Right atrium auricular region (tissue), 2 donors: ENCODE data around the gene PPP1R14D. TPM values are rescaled to one million over a fixed set of nuclear protein-coding genes. Genes with fewer than 3 reads are reported as not detected.
A peak's percentile ranks its signal among the peaks of the same experiment; 100 is the strongest.

Experiments
- DNase-seq: peaks from one replicate; pipeline ENCODE4 v3.0.0-alpha.2; 2019; ENCODE audit warnings: low spot score
- H3K27ac ChIP-seq, 2 donors: fragments of 200-600 bp; sonication (generic); 1 replicate in 1 of 2; 2 replicates in 1 of 2; pipeline ENCODE4 v1.5.1; 2016 to 2019
- H3K27me3 ChIP-seq, 2 donors: fragments of 200-600 bp; sonication (generic); one replicate each; pipeline versions ENCODE4 v1.5.1 to v1.6.0; 2017 to 2019
- H3K36me3 ChIP-seq: fragments of 200-600 bp; sonication (generic); one replicate; pipeline ENCODE4 v1.5.1; 2016
- H3K4me1 ChIP-seq, 2 donors: fragments of 200-600 bp; sonication (generic); one replicate each; pipeline versions ENCODE4 v1.5.1 to v1.6.0; 2017 to 2019
- H3K4me3 ChIP-seq, 2 donors: fragments of 200-600 bp; sonication (generic); 1 replicate in 1 of 2; 2 replicates in 1 of 2; pipeline ENCODE4 v1.5.1; 2017 to 2019; ENCODE audit warnings: mild to moderate bottlenecking in 1 of 2, moderate library complexity in 1 of 2
- H3K9me3 ChIP-seq, 2 donors: fragments of 200-600 bp; sonication (generic); one replicate each; pipeline ENCODE4 v1.5.1; 2019
- total RNA-seq, 2 donors: library from RNA; depleted of rRNA; stranded (reverse); fragments of >200 nt; gene quantifications; one replicate each; pipeline ENCODE4 v1.1.0, GENCODE V29; 2016
- TF ChIP-seq, protein P1 (sequence below), 2 donors: fragments of 200-600 bp; sonication (generic); IDR thresholded peaks; one replicate each; pipeline ENCODE4 v1.5.1; 2019; ENCODE audit warnings: antibody characterized with exemption in 2 of 2

PPP1R14D gene
- total RNA-seq, 2 donors from 2014 or later, result not detected

GRCh38 chr15:40843885-40844695, 15.6 kb upstream of the PPP1R14D start, which contains the start of gene SPINT1:
SPINT1 (plus strand) TSS chr15:40844048; CDS start chr15:40844555, 507 bp downstream.
- TF ChIP-seq, protein P1, sequence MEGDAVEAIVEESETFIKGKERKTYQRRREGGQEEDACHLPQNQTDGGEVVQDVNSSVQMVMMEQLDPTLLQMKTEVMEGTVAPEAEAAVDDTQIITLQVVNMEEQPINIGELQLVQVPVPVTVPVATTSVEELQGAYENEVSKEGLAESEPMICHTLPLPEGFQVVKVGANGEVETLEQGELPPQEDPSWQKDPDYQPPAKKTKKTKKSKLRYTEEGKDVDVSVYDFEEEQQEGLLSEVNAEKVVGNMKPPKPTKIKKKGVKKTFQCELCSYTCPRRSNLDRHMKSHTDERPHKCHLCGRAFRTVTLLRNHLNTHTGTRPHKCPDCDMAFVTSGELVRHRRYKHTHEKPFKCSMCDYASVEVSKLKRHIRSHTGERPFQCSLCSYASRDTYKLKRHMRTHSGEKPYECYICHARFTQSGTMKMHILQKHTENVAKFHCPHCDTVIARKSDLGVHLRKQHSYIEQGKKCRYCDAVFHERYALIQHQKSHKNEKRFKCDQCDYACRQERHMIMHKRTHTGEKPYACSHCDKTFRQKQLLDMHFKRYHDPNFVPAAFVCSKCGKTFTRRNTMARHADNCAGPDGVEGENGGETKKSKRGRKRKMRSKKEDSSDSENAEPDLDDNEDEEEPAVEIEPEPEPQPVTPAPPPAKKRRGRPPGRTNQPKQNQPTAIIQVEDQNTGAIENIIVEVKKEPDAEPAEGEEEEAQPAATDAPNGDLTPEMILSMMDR (IDR thresholded peaks at IDR 0.05), result no peak
- Histone ChIP-seq H3K36me3 (no peaks in the 10 kb centered on the region), H3K9me3 (no peaks in the 10 kb centered on the region), H3K27me3 (peaks cover 0 to 6% of the 10 kb centered on the region in 2 donors), H3K27ac (no peak within 1 kb of the TSS), H3K4me1 (peaks cover 0 to 19% of the 10 kb centered on the region in 2 donors), H3K4me3 (peak within 1 kb of the TSS; percentile 27 to 48)
- no peak for DNase-seq

GRCh38 chr15:40843261-40843884, 14.9 kb upstream of the PPP1R14D start:
- Histone ChIP-seq H3K4me1 (peaks cover 0 to 19% of the 10 kb centered on the region in 2 donors), H3K27me3 (peaks cover 0 to 6% of the 10 kb centered on the region in 2 donors), H3K9me3 (no peaks in the 10 kb centered on the region), H3K36me3 (no peaks in the 10 kb centered on the region), H3K27ac (no peak overlapping the region), H3K4me3 (peak overlapping the region; percentile 27 to 48)
- TF ChIP-seq, protein P1 (IDR thresholded peaks at IDR 0.05), result no peak
- no peak for DNase-seq

- Histone ChIP-seq H3K27ac (no peak overlapping the region), H3K27me3 (peaks cover 0 to 6% of the 10 kb centered on the region in 2 donors), H3K9me3 (no peaks in the 10 kb centered on the region), H3K4me1 (peaks cover 0 to 19% of the 10 kb centered on the region in 2 donors), H3K36me3 (no peaks in the 10 kb centered on the region), H3K4me3 (no peak overlapping the region)
- TF ChIP-seq, protein P1 (IDR thresholded peaks at IDR 0.05), result no peak
- DNase-seq, result no peak
Observed at GRCh38 chr15:40841741-40842140, 13.2 kb upstream of the PPP1R14D start.

- DNase-seq, result no peak
- TF ChIP-seq, protein P1 (IDR thresholded peaks at IDR 0.05), result no peak
Observed at GRCh38 chr15:40838756-40839155, 10.2 kb upstream of the PPP1R14D start.

DNA sequence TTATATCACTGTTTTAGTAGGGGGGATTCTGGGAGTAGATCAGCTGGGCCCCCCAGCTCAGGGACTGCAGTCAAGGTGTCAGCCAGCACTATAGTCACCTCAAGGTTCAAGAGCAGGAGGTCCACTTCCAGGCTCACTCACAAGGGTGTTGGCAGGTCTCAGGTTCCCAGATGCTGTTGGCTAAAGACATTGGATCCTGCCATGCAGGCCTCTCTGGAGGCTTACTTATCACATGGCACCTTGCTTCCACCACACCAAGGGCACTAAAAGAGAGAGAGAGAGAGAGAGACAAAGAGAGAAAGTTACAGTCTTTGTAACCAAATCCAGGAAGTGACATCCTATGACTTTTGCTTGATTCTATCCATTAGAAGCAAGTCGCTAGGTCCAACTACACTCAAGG, 7.5 kb upstream of the PPP1R14D start:
- H3K4me3 ChIP-seq, result no peak overlapping the region
- H3K9me3 ChIP-seq, result no peaks in the 10 kb centered on the region
- H3K27me3 ChIP-seq, result no peaks in the 10 kb centered on the region
- H3K36me3 ChIP-seq, result no peaks in the 10 kb centered on the region
- H3K27ac ChIP-seq, result no peak overlapping the region
- no peak for DNase-seq
- no peaks in the 10 kb centered on the region for H3K4me1 ChIP-seq
- TF ChIP-seq, protein P1 (IDR thresholded peaks at IDR 0.05), result no peak

More at GRCh38 chr15:40838756-40839155, 10.2 kb upstream of the PPP1R14D start:
- Histone ChIP-seq H3K9me3 (no peaks in the 10 kb centered on the region), H3K4me1 (peaks cover 0 to 7% of the 10 kb centered on the region in 2 donors), H3K27me3 (peaks cover 0 to under 1% of the 10 kb centered on the region in 2 donors), H3K36me3 (no peaks in the 10 kb centered on the region), H3K4me3 (no peak overlapping the region), H3K27ac (no peak overlapping the region)
